Measurements from ENCODE around the gene IFNA5.

Gene IFNA5

DNA sequence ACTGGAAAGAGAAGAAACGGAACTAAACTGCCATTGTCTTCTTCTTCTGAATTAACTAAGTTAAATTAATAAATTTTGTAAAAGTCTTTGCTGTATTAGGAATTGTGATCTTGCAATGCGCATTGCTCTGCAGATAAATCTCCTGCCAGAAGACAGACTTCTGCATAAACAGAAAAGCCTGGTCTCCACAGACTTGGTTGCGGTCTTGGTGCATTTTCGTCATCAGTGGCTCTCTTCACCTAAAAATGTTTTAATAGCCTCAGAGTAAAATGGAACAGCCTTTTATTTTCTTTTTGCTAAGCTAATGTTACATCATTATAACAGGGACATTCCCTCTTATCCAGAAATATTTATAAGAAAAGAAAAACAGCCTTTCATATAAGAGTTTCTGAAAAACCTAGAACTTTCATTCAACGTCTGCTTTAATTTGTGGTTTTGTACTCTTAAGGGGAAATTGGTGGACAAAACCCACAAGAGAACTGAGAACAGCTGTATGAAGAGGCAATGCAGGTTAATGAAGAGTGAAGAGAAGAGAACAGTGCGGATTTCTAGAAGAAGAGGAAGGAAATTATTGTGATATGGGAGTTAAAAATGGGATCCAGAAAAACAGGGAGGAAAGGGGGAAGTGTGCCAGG, 10.1 kb downstream of the IFNA5 start:
- Histone ChIP-seq H3K9me3 (ENCODE audit: control insufficient read depth in 5 of 5, low read length in 5 of 5) (no peaks in the 10 kb centered on the region), H3K4me1 (ENCODE audit: control insufficient read depth in 5 of 5, insufficient read depth in 5 of 5, low read length in 5 of 5) (peaks cover 0 to 4% (median 0%) of the 10 kb centered on the region in 5 donors), H3K4me3 (ENCODE audit: low read depth in 1 of 5, low read length in 5 of 5) (no peak overlapping the region), H3K9ac (ENCODE audit: low read length in 5 of 5) (no peak overlapping the region), H3K27me3 (ENCODE audit: control insufficient read depth in 5 of 5, insufficient read depth in 4 of 5, low read length in 5 of 5) (no peaks in the 10 kb centered on the region), H3K27ac (ENCODE audit: low read depth, low read length) (no peak overlapping the region), H3K36me3 (ENCODE audit: control insufficient read depth in 5 of 5, insufficient read depth in 5 of 5, low read length in 5 of 5) (no peaks in the 10 kb centered on the region)

DNA sequence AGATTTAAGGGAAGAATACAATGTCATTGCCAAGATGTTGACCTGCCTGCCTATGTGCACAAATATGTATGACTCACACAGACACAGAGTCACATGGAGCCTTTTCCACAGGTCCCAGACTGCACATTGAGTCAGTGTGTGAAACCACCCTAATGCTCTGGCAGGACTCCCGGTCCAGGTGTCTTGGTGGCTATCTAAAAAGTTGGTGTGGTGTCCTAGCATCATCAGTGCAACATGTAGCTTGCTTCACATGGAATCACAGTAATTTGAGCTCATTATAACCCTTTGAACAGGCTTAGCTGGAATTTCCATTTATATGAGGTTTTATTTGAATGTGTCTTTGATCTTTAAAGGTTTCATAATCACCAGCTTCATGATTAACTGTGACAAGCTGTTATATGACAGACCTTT, 10.7 kb downstream of the IFNA5 start:
- Histone ChIP-seq H3K27ac (ENCODE audit: low read depth, low read length) (no peak overlapping the region), H3K36me3 (ENCODE audit: control insufficient read depth in 5 of 5, insufficient read depth in 5 of 5, low read length in 5 of 5) (no peaks in the 10 kb centered on the region), H3K9me3 (ENCODE audit: control insufficient read depth in 5 of 5, low read length in 5 of 5) (no peaks in the 10 kb centered on the region), H3K4me3 (ENCODE audit: low read depth in 1 of 5, low read length in 5 of 5) (no peak overlapping the region), H3K9ac (ENCODE audit: low read length in 5 of 5) (no peak overlapping the region), H3K27me3 (ENCODE audit: control insufficient read depth in 5 of 5, insufficient read depth in 4 of 5, low read length in 5 of 5) (no peaks in the 10 kb centered on the region), H3K4me1 (ENCODE audit: control insufficient read depth in 5 of 5, insufficient read depth in 5 of 5, low read length in 5 of 5) (peaks cover 0 to 4% (median 0%) of the 10 kb centered on the region in 5 donors)

GRCh38 chr9:21289848-21290247, 15.3 kb downstream of the IFNA5 start:
- Histone ChIP-seq H3K36me3 (ENCODE audit: control insufficient read depth in 5 of 5, insufficient read depth in 5 of 5, low read length in 5 of 5) (no peaks in the 10 kb centered on the region), H3K27ac (ENCODE audit: low read depth, low read length) (no peak overlapping the region), H3K4me1 (ENCODE audit: control insufficient read depth in 5 of 5, insufficient read depth in 5 of 5, low read length in 5 of 5) (no peaks in the 10 kb centered on the region), H3K9ac (ENCODE audit: low read length in 5 of 5) (no peak overlapping the region), H3K27me3 (ENCODE audit: control insufficient read depth in 5 of 5, insufficient read depth in 4 of 5, low read length in 5 of 5) (no peaks in the 10 kb centered on the region), H3K9me3 (ENCODE audit: control insufficient read depth in 5 of 5, low read length in 5 of 5) (no peaks in the 10 kb centered on the region), H3K4me3 (ENCODE audit: low read depth in 1 of 5, low read length in 5 of 5) (no peak overlapping the region)

DNA sequence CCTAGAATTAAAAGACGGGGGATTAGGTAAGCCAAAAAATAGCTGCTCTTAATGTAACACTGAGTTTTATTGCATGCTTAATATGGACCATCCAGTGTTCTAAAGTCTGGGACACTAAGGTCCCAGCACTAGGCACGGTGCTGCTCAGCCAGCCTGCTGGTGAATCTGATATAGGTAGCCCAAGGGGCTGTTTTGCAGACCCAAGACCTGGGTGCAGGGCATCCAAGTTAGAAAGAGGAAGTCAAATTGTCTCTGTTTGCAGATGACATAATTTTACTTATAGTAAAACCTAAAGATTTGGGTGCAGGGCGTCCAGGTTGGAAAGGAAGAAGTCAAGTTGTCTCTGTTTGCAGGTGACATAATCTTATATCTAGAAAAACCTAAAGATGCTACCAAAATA, 17.8 kb downstream of the IFNA5 start:
- H3K9me3 ChIP-seq (ENCODE audit: control insufficient read depth in 5 of 5, low read length in 5 of 5) = no peaks in the 10 kb centered on the region
- H3K4me1 ChIP-seq (ENCODE audit: control insufficient read depth in 5 of 5, insufficient read depth in 5 of 5, low read length in 5 of 5) = no peaks in the 10 kb centered on the region
- H3K27ac ChIP-seq (ENCODE audit: low read depth, low read length) = no peak overlapping the region
- H3K36me3 ChIP-seq (ENCODE audit: control insufficient read depth in 5 of 5, insufficient read depth in 5 of 5, low read length in 5 of 5) = no peaks in the 10 kb centered on the region
- no peaks in the 10 kb centered on the region for H3K27me3 ChIP-seq (ENCODE audit: control insufficient read depth in 5 of 5, insufficient read depth in 4 of 5, low read length in 5 of 5)
- no peak overlapping the region for H3K4me3 ChIP-seq (ENCODE audit: low read depth in 1 of 5, low read length in 5 of 5)
- no peak overlapping the region for H3K9ac ChIP-seq (ENCODE audit: low read length in 5 of 5)

- Histone ChIP-seq H3K36me3 (ENCODE audit: control insufficient read depth in 5 of 5, insufficient read depth in 5 of 5, low read length in 5 of 5) (no peaks in the 10 kb centered on the region), H3K27ac (ENCODE audit: low read depth, low read length) (no peak overlapping the region), H3K9me3 (ENCODE audit: control insufficient read depth in 5 of 5, low read length in 5 of 5) (no peaks in the 10 kb centered on the region), H3K4me1 (ENCODE audit: control insufficient read depth in 5 of 5, insufficient read depth in 5 of 5, low read length in 5 of 5) (no peaks in the 10 kb centered on the region), H3K4me3 (ENCODE audit: low read depth in 1 of 5, low read length in 5 of 5) (no peak overlapping the region), H3K27me3 (ENCODE audit: control insufficient read depth in 5 of 5, insufficient read depth in 4 of 5, low read length in 5 of 5) (no peaks in the 10 kb centered on the region), H3K9ac (ENCODE audit: low read length in 5 of 5) (no peak overlapping the region)
Observed at GRCh38 chr9:21286659-21287058, 18.5 kb downstream of the IFNA5 start.

GRCh38 chr9:21286099-21286498, 19.0 kb downstream of the IFNA5 start:
- Histone ChIP-seq H3K4me3 (ENCODE audit: low read depth in 1 of 5, low read length in 5 of 5) (no peak overlapping the region), H3K9me3 (ENCODE audit: control insufficient read depth in 5 of 5, low read length in 5 of 5) (no peaks in the 10 kb centered on the region), H3K4me1 (ENCODE audit: control insufficient read depth in 5 of 5, insufficient read depth in 5 of 5, low read length in 5 of 5) (no peaks in the 10 kb centered on the region), H3K27me3 (ENCODE audit: control insufficient read depth in 5 of 5, insufficient read depth in 4 of 5, low read length in 5 of 5) (no peaks in the 10 kb centered on the region), H3K27ac (ENCODE audit: low read depth, low read length) (no peak overlapping the region), H3K9ac (ENCODE audit: low read length in 5 of 5) (no peak overlapping the region), H3K36me3 (ENCODE audit: control insufficient read depth in 5 of 5, insufficient read depth in 5 of 5, low read length in 5 of 5) (no peaks in the 10 kb centered on the region)

DNA sequence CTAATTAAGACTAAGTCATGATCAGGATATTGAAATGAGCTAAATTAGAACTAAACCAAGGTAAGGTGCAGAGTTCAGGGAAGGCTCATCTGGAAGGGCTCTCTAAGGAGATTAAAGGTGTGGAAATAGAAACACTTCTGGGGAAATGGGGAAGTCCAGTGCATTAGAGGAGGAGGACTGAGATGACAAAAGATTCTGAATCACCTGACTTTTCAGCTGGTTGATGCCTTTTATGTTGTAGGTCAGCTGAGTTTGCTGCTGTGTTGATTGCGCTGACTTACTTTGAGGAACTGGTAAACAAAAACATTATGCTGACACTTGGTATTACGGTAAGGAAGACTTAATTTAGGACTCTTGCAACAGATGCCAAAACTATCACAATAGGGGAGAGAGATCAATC, 23.8 kb downstream of the IFNA5 start:
- Histone ChIP-seq H3K9ac (ENCODE audit: low read length in 5 of 5) (no peak overlapping the region), H3K9me3 (ENCODE audit: control insufficient read depth in 5 of 5, low read length in 5 of 5) (no peaks in the 10 kb centered on the region), H3K27ac (ENCODE audit: low read depth, low read length) (no peak overlapping the region), H3K4me1 (ENCODE audit: control insufficient read depth in 5 of 5, insufficient read depth in 5 of 5, low read length in 5 of 5) (no peaks in the 10 kb centered on the region), H3K4me3 (ENCODE audit: low read depth in 1 of 5, low read length in 5 of 5) (no peak overlapping the region), H3K27me3 (ENCODE audit: control insufficient read depth in 5 of 5, insufficient read depth in 4 of 5, low read length in 5 of 5) (no peaks in the 10 kb centered on the region), H3K36me3 (ENCODE audit: control insufficient read depth in 5 of 5, insufficient read depth in 5 of 5, low read length in 5 of 5) (no peaks in the 10 kb centered on the region)

- Histone ChIP-seq H3K9me3 (ENCODE audit: control insufficient read depth in 5 of 5, low read length in 5 of 5) (no peaks in the 10 kb centered on the region), H3K27ac (ENCODE audit: low read depth, low read length) (no peak overlapping the region), H3K4me3 (ENCODE audit: low read depth in 1 of 5, low read length in 5 of 5) (no peak overlapping the region), H3K36me3 (ENCODE audit: control insufficient read depth in 5 of 5, insufficient read depth in 5 of 5, low read length in 5 of 5) (no peaks in the 10 kb centered on the region), H3K4me1 (ENCODE audit: control insufficient read depth in 5 of 5, insufficient read depth in 5 of 5, low read length in 5 of 5) (no peaks in the 10 kb centered on the region), H3K9ac (ENCODE audit: low read length in 5 of 5) (no peak overlapping the region), H3K27me3 (ENCODE audit: control insufficient read depth in 5 of 5, insufficient read depth in 4 of 5, low read length in 5 of 5) (no peaks in the 10 kb centered on the region)
Observed at GRCh38 chr9:21268347-21268657, 36.8 kb downstream of the IFNA5 start.

- no peak overlapping the region for H3K27ac ChIP-seq (ENCODE audit: low read depth, low read length)
- H3K9me3 ChIP-seq (ENCODE audit: control insufficient read depth in 5 of 5, low read length in 5 of 5) = no peaks in the 10 kb centered on the region
- no peaks in the 10 kb centered on the region for H3K36me3 ChIP-seq (ENCODE audit: control insufficient read depth in 5 of 5, insufficient read depth in 5 of 5, low read length in 5 of 5)
- H3K9ac ChIP-seq (ENCODE audit: low read length in 5 of 5) = no peak overlapping the region
- H3K27me3 ChIP-seq (ENCODE audit: control insufficient read depth in 5 of 5, insufficient read depth in 4 of 5, low read length in 5 of 5) = no peaks in the 10 kb centered on the region
- no peaks in the 10 kb centered on the region for H3K4me1 ChIP-seq (ENCODE audit: control insufficient read depth in 5 of 5, insufficient read depth in 5 of 5, low read length in 5 of 5)
- no peak overlapping the region for H3K4me3 ChIP-seq (ENCODE audit: low read depth in 1 of 5, low read length in 5 of 5)
Observed at GRCh38 chr9:21267485-21268346, 37.4 kb downstream of the IFNA5 start.

DNA sequence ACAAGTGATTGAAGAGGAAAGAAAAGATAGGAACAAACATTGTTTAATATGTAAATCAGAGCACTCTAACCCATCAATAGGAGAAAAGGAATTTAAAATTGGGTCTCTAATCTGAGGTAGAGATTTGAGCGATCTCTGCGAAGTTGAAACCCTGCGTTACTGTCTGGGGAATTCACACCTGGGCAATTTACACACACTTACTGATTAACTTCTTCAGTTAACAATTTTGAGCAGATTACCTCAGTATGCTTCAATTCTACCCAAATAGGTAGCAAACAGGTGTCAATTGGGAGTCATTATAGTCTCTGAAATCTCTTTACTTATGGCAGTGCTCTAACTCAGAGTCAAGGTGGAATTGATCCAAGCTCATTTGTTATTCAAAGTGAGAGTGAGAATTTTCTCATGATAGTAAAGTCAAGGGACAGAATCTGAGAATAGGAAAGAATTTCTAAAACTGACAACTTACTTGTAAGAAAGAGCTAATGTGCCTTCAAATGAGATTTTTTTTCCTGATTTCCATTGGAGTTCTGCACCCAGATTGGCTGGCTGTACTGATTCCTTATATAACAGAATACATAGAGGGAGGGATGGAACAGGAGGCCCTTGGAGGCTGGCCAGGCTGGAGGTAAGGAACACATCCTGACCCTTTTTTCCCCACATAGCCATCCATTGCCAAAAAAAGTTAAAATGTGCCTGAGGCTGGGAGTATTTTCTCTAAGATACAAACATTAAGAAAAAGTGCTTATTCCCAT, 38.2 kb downstream of the IFNA5 start:
- Histone ChIP-seq H3K27me3 (ENCODE audit: control insufficient read depth in 5 of 5, insufficient read depth in 4 of 5, low read length in 5 of 5) (no peaks in the 10 kb centered on the region), H3K9me3 (ENCODE audit: control insufficient read depth in 5 of 5, low read length in 5 of 5) (no peaks in the 10 kb centered on the region), H3K27ac (ENCODE audit: low read depth, low read length) (no peak overlapping the region), H3K9ac (ENCODE audit: low read length in 5 of 5) (no peak overlapping the region), H3K4me1 (ENCODE audit: control insufficient read depth in 5 of 5, insufficient read depth in 5 of 5, low read length in 5 of 5) (no peaks in the 10 kb centered on the region), H3K36me3 (ENCODE audit: control insufficient read depth in 5 of 5, insufficient read depth in 5 of 5, low read length in 5 of 5) (no peaks in the 10 kb centered on the region), H3K4me3 (ENCODE audit: low read depth in 1 of 5, low read length in 5 of 5) (no peak overlapping the region)

Measured in subcutaneous abdominal adipose tissue (tissue), 5 donors.